Activated CD8-positive, alpha-beta memory T cell treated with anti-CD3 and anti-CD28 coated beads, Interleukin-2, amount 10 ng/mL, durations not matched to agents 7 days and 5 days (primary cell): ENCODE data around the gene PRRT1. TPM values are rescaled to one million over a fixed set of nuclear protein-coding genes. Genes with fewer than 3 reads are reported as not detected.
"Not testable (repeated sequence)": the region's sequence is repeated elsewhere in the genome, so short reads cannot be mapped to it uniquely, and the experiment has no call there.

Experiments used
- ATAC-seq: fragments of 150-1000 bp; cut with Tn5 transposase; one replicate; pipeline ENCODE4 v1.10.0; 2021; ENCODE audit warnings: moderate library complexity
- CTCF ChIA-PET: fragments of 350-600 bp; sonication (Branson Sonifier 250); formaldehyde crosslinking; loops from one replicate; lab custom pipeline; 2021; ENCODE audit warnings: antibody characterized with exemption; lab: Charles Lee
- DNase-seq: peaks from one replicate; pipeline ENCODE4 v3.0.0-alpha.2; 2020
- H3K27ac Mint-ChIP-seq: one replicate; pipeline ENCODE4 v1.8.0; 2021; ENCODE audit warnings: mild to moderate bottlenecking, mixed read lengths
- H3K27me3 Mint-ChIP-seq: one replicate; pipeline ENCODE4 v1.8.0; 2021; ENCODE audit warnings: mixed read lengths
- H3K36me3 Mint-ChIP-seq: one replicate; pipeline ENCODE4 v1.8.0; 2021; ENCODE audit warnings: mild to moderate bottlenecking, mixed read lengths
- H3K4me1 Mint-ChIP-seq: one replicate; pipeline ENCODE4 v1.8.0; 2021; ENCODE audit warnings: mixed read lengths
- H3K4me3 Mint-ChIP-seq: one replicate; pipeline ENCODE4 v1.8.0; 2021; ENCODE audit warnings: mild to moderate bottlenecking, moderate library complexity, mixed read lengths
- H3K9me3 Mint-ChIP-seq: one replicate; pipeline ENCODE4 v1.8.0; 2022; ENCODE audit warnings: low read depth, mixed read lengths
- total RNA-seq, 2 experiments: library from RNA; stranded (reverse); gene quantifications; one replicate each; pipeline ENCODE4 v1.2.3, GENCODE V29; 2021

PRRT1 gene
- total RNA-seq, 2 experiments from 2014 or later: 0.23 to 0.28 TPM

DNA sequence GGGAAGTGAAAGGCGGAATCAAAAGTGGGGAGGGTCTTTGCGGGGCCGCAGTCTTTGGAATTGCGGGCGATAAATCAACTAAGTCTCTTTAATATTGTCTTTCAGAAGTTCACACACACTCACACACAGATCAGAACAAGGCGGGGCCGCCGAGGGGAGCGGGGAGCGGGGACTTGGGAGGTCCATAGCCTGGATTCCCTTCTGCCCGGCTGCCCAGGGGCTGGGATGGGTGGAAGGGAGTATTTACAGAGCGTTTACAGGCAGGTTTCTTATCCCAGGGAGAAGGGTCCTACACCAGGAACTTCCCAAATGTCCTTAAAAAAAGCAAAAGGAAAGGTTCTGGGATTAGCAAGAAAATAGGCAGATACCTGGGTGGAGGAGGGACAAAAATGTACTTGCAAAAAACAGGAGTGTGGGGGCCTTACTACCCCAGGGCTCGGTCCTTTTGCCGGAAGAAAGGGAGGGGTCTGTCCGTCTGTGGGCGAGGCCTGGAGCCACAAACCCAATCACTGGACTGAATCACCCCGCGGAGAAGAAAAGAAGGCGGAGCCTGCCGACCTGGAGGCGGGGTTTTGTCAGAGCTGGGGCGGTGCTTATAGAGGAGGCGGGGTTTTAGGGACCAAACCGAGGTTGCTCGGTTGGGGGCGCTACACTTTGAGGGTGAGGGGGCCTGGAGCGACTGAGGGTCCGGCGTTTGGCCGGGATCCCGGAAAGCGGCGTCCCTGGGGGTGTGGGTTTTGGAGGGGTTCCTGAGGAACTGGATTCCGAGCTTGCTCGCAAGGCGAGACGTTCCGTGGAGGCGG, 3.2 kb downstream of the PRRT1 start:
- Mint-ChIP-seq H3K27ac (peak overlapping the region; percentile 53), H3K36me3 (no peaks in the 10 kb centered on the region), H3K4me3 (peak overlapping the region; percentile 61), H3K4me1 (peaks cover 17% of the 10 kb centered on the region), H3K27me3 (peaks cover 63% of the 10 kb centered on the region), H3K9me3 (no peaks in the 10 kb centered on the region)
- CTCF ChIA-PET: interaction anchor here (0.7 to 1.4 kb wide), 3 partner anchors 16 to 240 kb away, joined by 3 to 4 read pairs (median 3); partner anchors contain the start of genes ATF6B and EGFL8
- peak; percentile 77 for ATAC-seq
- DNase-seq: peak; percentile 74

DNA sequence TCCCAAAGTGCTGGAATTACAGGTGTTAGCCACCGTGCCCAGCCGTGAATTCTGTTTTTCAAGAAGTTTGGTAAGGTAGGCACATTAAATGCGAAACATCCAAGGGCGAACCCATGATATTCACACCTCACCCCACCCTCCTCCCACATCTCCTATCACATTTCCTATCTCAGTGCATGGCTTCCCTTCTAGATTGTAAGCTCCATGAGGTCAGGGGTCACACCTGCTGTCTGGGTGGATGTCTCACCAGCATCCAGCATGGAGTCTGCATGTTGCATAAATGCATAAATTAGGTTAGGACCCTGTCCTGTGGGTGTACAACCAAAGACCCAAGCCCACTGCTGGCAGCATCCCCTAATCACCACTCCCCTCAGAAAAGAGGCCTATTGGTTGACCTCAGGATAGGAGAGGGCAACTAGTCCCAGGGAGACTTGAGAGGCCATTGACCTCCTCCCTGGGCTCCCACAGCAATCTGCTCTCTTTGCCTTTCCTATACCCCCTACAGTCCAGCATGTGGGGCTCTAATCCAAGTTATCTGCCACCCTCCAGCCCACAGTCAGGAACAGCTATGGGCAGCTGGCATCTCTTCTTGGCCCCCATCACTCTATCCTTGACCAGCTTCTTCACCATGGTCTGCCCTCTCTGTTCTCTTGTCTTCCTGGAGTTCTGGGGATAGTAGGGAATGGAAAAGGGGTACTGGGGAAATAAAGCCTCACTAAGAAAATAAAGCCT, 4.2 kb downstream of the PRRT1 start:
- H3K4me3 Mint-ChIP-seq: no peak overlapping the region
- no peaks in the 10 kb centered on the region for H3K36me3 Mint-ChIP-seq
- no peak for DNase-seq
- CTCF ChIA-PET: interaction anchor here (0.7 to 1.4 kb wide), 2 partner anchors 16 to 239 kb away, joined by 3 to 4 read pairs; partner anchors contain the start of gene EGFL8
- peaks cover 56% of the 10 kb centered on the region for H3K27me3 Mint-ChIP-seq
- H3K4me1 Mint-ChIP-seq: peaks cover 14% of the 10 kb centered on the region
- H3K27ac Mint-ChIP-seq: no peak overlapping the region
- no peak for ATAC-seq
- no peaks in the 10 kb centered on the region for H3K9me3 Mint-ChIP-seq

DNA sequence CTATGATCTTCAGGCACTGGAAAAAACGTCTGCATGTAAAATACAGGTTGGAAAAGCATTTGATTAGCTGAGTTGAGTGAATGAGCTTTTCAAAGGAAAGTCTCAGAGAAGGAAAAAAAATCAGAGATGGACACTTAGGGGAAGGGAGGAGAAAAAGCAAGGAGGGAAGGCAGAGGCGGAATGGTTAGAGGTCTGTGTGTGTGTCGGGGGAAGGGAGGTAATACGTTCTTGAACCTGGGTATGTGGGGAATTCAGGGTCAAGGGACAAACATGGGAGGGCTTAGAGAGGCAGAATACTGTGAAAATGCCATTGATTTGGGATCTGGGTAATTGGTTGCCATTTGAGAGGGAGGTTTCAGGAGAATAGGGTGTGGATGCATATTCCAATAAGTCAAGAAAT, 5.1 kb downstream of the PRRT1 start:
- DNase-seq: no peak
- Mint-ChIP-seq H3K27ac (no peak overlapping the region), H3K9me3 (no peaks in the 10 kb centered on the region), H3K36me3 (no peaks in the 10 kb centered on the region), H3K27me3 (peaks cover 52% of the 10 kb centered on the region), H3K4me1 (peaks cover 12% of the 10 kb centered on the region), H3K4me3 (no peak overlapping the region)
- ATAC-seq: no peak
- CTCF ChIA-PET: interaction anchor here (1.4 kb wide), 1 partner anchor 17 kb away, joined by 4 read pairs; the partner anchor contains the start of gene EGFL8

DNA sequence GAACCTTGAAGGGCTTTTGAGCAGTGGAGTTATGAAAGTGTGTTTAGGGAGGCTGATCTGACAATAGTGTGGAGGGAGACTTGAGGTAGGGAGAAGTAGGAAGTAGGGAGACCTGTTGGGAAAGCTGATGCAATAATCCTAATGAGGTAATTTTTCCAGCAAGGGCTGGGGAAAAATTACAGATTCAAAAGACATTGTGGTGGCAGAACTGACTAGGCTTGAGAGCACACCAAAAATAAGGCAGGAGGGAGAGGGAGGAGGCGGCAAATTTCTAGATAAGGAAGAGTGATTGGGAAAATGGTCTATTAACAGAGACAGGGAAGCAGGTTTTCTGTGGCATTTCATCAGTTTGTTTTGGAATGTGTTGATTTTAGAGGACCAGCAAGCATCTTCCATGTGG, 5.5 kb downstream of the PRRT1 start:
- CTCF ChIA-PET: no interaction called here
- Mint-ChIP-seq H3K9me3 (no peaks in the 10 kb centered on the region), H3K27ac (no peak overlapping the region), H3K4me3 (no peak overlapping the region), H3K27me3 (peaks cover 50% of the 10 kb centered on the region), H3K36me3 (no peaks in the 10 kb centered on the region), H3K4me1 (peaks cover 12% of the 10 kb centered on the region)
- ATAC-seq: no peak
- DNase-seq: no peak

DNA sequence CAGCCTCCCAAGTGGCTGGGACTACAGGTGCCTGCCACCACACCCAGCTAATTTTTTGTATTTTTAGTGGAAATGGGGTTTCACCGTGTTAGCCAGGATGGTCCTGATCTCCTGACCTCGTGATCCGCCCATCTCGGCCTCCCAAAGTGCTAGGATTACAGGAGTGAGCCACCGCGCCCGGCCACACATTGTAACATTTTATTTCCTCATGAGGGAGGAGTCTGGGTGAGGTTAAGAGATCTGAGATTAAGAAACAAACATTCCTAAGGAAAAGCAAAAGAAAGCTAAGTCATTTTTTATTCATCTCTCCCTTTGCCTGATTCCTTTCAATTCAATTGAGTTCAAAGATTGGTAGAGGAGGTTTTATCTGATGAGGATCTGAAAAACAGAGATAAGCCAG, 7.5 kb downstream of the PRRT1 start:
- H3K36me3 Mint-ChIP-seq, H3K4me1 Mint-ChIP-seq, H3K9me3 Mint-ChIP-seq, ATAC-seq, H3K27ac Mint-ChIP-seq, DNase-seq, CTCF ChIA-PET, H3K4me3 Mint-ChIP-seq: not testable (repeated sequence)
- H3K27me3 Mint-ChIP-seq: peaks cover 36% of the 10 kb centered on the region

DNA sequence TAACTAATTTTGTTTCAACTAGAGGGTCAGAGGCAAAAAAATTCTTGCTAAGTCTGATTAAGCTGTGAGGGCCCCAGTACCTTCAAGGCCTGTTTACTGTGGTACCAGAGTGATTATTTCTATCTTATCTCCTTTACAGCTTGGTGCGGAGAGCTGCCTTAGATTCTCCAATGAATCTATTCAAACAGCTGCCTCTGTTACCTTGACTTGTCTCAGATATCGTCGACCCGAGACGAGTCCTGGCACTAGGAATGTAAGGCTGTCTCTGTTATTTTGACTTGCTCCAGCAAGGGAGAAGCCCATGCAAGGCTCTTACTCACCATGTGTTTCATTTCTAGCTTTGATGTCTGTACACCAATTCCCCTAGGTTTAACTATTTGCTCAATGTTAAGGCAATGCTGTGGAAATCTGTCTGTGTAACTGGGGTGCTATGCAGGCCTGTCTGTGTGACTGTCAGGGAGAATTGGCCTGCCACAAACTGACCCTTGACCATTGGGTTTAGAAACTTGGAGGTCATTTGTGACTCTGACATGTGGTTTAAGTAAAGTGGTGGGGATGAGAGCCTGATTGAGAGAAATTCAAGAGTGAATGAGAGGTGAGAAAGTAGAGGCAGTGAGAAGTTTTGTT, 11.2 kb downstream of the PRRT1 start:
- no peak overlapping the region for H3K4me3 Mint-ChIP-seq
- CTCF ChIA-PET: interaction anchor here (1.2 kb wide), 2 partner anchors 9 to 21 kb away, joined by 3 to 5 read pairs; no protein-coding TSS in a partner anchor
- no peak overlapping the region for H3K27ac Mint-ChIP-seq
- H3K36me3 Mint-ChIP-seq: no peaks in the 10 kb centered on the region
- ATAC-seq: no peak
- no peak for DNase-seq
- no peaks in the 10 kb centered on the region for H3K9me3 Mint-ChIP-seq
- H3K4me1 Mint-ChIP-seq: no peaks in the 10 kb centered on the region
- H3K27me3 Mint-ChIP-seq: peaks cover 6% of the 10 kb centered on the region

DNA sequence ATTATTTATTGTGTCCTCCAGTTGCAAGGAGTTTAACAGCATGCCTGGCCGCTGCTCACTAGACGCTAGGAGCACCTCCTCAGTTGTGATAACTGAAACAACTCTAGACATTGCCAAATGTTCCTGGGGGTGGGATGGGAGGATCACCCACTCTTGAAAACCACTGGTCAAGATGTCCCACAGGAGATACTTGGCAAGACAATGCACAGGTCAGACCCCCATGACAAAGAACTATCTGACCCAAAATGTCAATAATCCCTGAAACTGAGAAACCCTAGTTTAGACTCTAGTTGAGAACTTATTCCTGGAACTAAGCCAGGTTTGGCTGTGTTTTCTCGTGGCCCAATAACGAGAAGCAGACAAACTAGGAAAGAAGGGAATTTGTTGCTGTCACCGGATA, 12.1 kb downstream of the PRRT1 start:
- Mint-ChIP-seq H3K4me3 (no peak overlapping the region), H3K4me1 (no peaks in the 10 kb centered on the region), H3K27ac (no peak overlapping the region), H3K36me3 (no peaks in the 10 kb centered on the region), H3K27me3 (peaks cover 8% of the 10 kb centered on the region), H3K9me3 (no peaks in the 10 kb centered on the region)
- no peak for DNase-seq
- no peak for ATAC-seq
- CTCF ChIA-PET: interaction anchor here (2.0 kb wide), 1 partner anchor 56 kb away, joined by 4 read pairs; no protein-coding TSS in a partner anchor

DNA sequence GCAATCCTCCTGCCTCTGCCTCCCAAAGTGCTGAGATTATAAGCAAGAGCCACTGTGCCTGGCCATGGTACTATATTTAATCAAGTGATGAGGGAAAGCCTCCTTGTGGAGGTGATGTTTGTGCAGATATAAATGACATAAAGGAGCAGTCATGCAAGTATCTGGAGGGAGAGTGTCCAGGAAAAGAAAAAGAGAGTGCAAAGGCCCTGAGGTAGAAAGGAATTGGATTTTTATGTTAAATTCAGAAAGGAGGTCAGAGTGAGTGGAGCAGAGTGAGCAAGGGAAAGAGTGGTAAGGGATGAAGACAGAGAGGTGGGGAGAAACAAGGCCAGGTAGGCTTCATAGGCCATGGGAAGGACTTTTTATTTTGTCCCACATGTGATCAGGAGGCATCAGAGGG, 14.3 kb downstream of the PRRT1 start:
- DNase-seq: no peak
- H3K4me1 Mint-ChIP-seq: no peaks in the 10 kb centered on the region
- no peak overlapping the region for H3K4me3 Mint-ChIP-seq
- H3K27ac Mint-ChIP-seq: no peak overlapping the region
- peaks cover 13% of the 10 kb centered on the region for H3K27me3 Mint-ChIP-seq
- H3K36me3 Mint-ChIP-seq: no peaks in the 10 kb centered on the region
- CTCF ChIA-PET: interaction anchor here (1.1 to 2.0 kb wide), 2 partner anchors 19 to 58 kb away, joined by 4 read pairs; no protein-coding TSS in a partner anchor
- ATAC-seq: no peak
- H3K9me3 Mint-ChIP-seq: no peaks in the 10 kb centered on the region

DNA sequence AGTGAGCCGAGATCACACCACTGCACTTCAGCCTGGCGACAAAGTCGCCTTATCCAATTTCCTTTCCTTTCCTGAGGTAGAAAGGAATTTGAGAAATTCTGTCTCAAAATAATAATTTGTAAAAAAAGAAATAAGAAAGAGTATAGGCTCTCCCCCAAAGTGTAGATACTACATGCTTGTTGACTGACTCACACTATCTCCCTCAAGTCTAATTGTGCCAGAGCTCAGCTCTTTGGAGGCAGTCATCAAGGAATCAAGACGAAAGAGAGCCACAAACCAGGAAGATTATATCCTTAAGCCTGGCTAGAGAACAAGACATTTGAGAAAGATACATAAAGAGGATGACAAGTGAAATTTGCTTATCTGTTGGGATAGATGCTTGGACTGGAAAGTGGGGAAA, 18.0 kb downstream of the PRRT1 start:
- Mint-ChIP-seq H3K27ac (no peak overlapping the region), H3K4me1 (peaks cover 9% of the 10 kb centered on the region), H3K4me3 (no peak overlapping the region), H3K9me3 (no peaks in the 10 kb centered on the region), H3K27me3 (peaks cover 10% of the 10 kb centered on the region), H3K36me3 (no peaks in the 10 kb centered on the region)
- CTCF ChIA-PET: no interaction called here
- DNase-seq (no peak), ATAC-seq (no peak)

DNA sequence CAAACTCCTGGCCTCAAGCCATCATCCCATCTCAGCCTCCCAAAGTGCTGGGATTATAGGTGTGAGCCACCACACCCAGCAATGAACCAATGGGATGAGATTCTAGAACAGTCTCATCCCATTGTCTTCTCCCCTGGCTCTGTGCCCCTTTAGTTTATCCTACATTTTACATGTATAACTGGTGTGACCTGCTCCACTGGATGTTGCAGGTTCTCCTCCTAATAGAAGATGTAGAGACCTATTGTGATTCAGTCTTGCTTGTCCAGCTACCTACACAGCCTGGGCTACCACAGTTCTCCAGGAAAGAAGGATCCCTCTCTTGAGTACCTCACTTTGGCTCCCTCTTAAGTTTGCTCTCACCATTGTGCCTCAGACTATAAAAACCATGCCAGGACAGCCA, 19.6 kb downstream of the PRRT1 start:
- peaks cover 22% of the 10 kb centered on the region for H3K4me1 Mint-ChIP-seq
- H3K9me3 Mint-ChIP-seq: no peaks in the 10 kb centered on the region
- H3K36me3 Mint-ChIP-seq: peaks cover 2% of the 10 kb centered on the region
- no peak overlapping the region for H3K27ac Mint-ChIP-seq
- ATAC-seq (no peak), DNase-seq (no peak)
- CTCF ChIA-PET: interaction anchor here (0.7 to 1.5 kb wide), 2 partner anchors 20 to 23 kb away, joined by 3 read pairs; no protein-coding TSS in a partner anchor
- H3K4me3 Mint-ChIP-seq: no peak overlapping the region
- H3K27me3 Mint-ChIP-seq: peaks cover 6% of the 10 kb centered on the region

DNA sequence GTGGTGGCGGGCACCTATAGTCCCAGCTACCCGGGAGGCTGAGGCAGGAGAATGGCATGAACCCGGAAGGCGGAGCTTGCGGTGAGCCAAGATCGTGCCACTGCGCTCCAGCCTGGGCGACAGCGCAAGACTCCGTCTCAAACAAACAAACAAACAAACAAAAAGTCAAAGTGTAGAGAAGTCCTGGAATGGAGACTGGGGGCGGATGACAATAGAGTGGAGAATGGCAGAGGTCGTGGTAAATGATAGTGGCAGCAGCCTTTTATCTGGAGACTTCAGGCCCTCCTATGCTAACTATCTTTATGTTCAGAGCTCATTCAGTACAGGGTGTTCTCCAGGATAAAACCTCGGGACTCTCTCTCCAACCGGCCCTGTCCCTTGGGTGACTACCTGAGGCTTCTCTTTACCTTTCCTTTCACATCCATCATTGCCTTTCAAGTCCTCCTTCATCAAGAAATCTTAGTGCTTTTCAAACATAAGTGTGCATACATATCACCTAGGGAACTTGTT, 20.2 kb downstream of the PRRT1 start:
- ATAC-seq: no peak
- H3K4me1 Mint-ChIP-seq: peaks cover 27% of the 10 kb centered on the region
- peaks cover 6% of the 10 kb centered on the region for H3K27me3 Mint-ChIP-seq

DNA sequence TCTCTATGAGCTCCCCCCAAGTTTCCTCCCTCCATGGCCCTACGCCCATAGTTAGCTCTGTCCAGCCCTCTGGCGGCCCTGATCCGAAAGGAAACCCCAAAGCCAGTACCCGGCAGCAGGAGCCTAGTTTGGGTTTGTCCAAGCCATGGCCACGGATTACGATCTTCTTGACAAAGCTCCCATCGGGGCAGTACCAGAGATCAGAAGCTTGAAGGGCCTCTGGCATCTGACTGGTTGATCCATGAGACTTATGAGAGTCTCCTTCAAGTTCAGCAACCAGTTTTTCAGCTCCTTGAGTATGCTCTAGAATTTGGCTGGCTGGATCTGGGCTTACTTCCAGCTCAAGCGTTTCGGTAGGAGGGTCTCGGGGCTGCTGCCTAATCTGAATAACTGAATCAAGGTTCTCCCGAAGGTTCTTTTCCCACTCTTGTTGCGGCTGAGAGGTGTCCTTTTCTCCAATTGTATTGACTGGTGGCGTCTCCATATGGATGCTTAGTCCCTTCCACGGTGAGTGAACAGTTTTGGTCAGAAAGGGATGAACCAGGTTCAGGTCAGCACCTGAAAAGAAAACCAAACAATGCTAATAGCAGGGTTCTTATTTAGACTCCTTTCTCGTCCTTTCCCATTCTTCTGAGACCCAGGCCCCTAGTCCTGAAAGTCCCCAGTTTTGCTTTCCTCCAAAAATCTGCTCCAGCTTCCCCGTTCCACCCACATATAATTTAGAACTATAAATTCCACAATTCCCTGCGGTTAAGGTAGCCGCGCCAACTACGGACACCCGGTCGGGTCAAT, 22.2 kb downstream of the PRRT1 start:
- Mint-ChIP-seq H3K36me3 (peaks cover 13% of the 10 kb centered on the region), H3K4me1 (peaks cover 36% of the 10 kb centered on the region), H3K9me3 (no peaks in the 10 kb centered on the region), H3K4me3 (peak overlapping the region; percentile 80), H3K27ac (peak overlapping the region; percentile 98), H3K27me3 (peaks cover 4% of the 10 kb centered on the region)
- CTCF ChIA-PET: interaction anchor here (0.7 to 5.0 kb wide), 6 partner anchors 11 to 532 kb away, joined by 3 to 47 read pairs (median 7); partner anchors contain the start of gene GPSM3
- ATAC-seq (no peak), DNase-seq (no peak)

More for the DNA sequence above, 20.2 kb downstream of the PRRT1 start:
- Mint-ChIP-seq H3K4me3 (peak overlapping the region; percentile 21), H3K9me3 (no peaks in the 10 kb centered on the region), H3K27ac (no peak overlapping the region), H3K36me3 (peaks cover 6% of the 10 kb centered on the region)
- CTCF ChIA-PET: interaction anchor here (0.7 to 5.0 kb wide), 5 partner anchors 9 to 64 kb away, joined by 3 to 47 read pairs (median 5); no protein-coding TSS in a partner anchor
- DNase-seq: no peak
